HG03097 (cell line): ENCODE measurements around the gene CSNK2B.

Experiments used
- ATAC-seq: cut with Tn5 transposase; IDR thresholded peaks from one replicate; pipeline ENCODE4 v1.9.1; 2021; ENCODE audit not compliant: unreplicated experiment, low FRiP score

The CSNK2B gene

GRCh38 chr6:31636698-31637596, 28.9 kb upstream of the CSNK2B start:
- ATAC-seq: no peak

- no peak for ATAC-seq
Measured at GRCh38 chr6:31639043-31639442, 26.8 kb upstream of the CSNK2B start.

GRCh38 chr6:31639449-31639861, 26.4 kb upstream of the CSNK2B start:
- no peak for ATAC-seq

- ATAC-seq: no peak
Measured at GRCh38 chr6:31640612-31641011, 25.3 kb upstream of the CSNK2B start.

GRCh38 chr6:31641370-31641769, 24.5 kb upstream of the CSNK2B start:
- no peak for ATAC-seq

GRCh38 chr6:31642798-31643570, 22.9 kb upstream of the CSNK2B start:
- ATAC-seq: no peak

- ATAC-seq: no peak
Measured at GRCh38 chr6:31643818-31644454, 21.9 kb upstream of the CSNK2B start.

- no peak for ATAC-seq
Measured at GRCh38 chr6:31645325-31645724, 20.6 kb upstream of the CSNK2B start.

GRCh38 chr6:31651602-31652191, 14.2 kb upstream of the CSNK2B start:
- peak; percentile 19 for ATAC-seq

- ATAC-seq: peak; percentile 52
Measured at GRCh38 chr6:31652925-31653724, 12.8 kb upstream of the CSNK2B start.

GRCh38 chr6:31654574-31655348, 11.1 kb upstream of the CSNK2B start:
- no peak for ATAC-seq

- ATAC-seq: no peak
Measured at GRCh38 chr6:31655349-31656237, 10.3 kb upstream of the CSNK2B start, which contains the start of gene APOM. Gene APOM, plus strand, starts transcription at chr6:31655894. Its CDS starts 73 bp downstream, at chr6:31655967.

GRCh38 chr6:31657406-31658157, 8.3 kb upstream of the CSNK2B start:
- ATAC-seq: no peak

GRCh38 chr6:31658158-31658688, 7.7 kb upstream of the CSNK2B start:
- ATAC-seq: no peak

- ATAC-seq: no peak
Measured at GRCh38 chr6:31658983-31659648, 6.8 kb upstream of the CSNK2B start.

GRCh38 chr6:31659649-31660380, 6.1 kb upstream of the CSNK2B start:
- ATAC-seq: no peak
